Kidney glomerular epithelial cell (primary cell): ENCODE results near the gene PRR20G.
"Not testable (repeated sequence)": the region's sequence is repeated elsewhere in the genome, so short reads cannot be mapped to it uniquely, and the experiment has no call there.

Source experiments
- DNase-seq: peaks from one replicate; lab custom pipeline; 2025; lab: John Stamatoyannopoulos, UW

Gene PRR20G

GRCh38 chr3:127299276-127299675, 11.4 kb upstream of the PRR20G start:
- DNase-seq, result no peak

- no peak for DNase-seq
These were observed 9.1 kb upstream of the PRR20G start for GRCh38 chr3:127296959-127297358.

- no peak for DNase-seq
These were observed 8.3 kb upstream of the PRR20G start for GRCh38 chr3:127296166-127296565.

- DNase-seq, result not testable (repeated sequence)
These were observed 5.8 kb upstream of the PRR20G start for GRCh38 chr3:127293650-127294049.

GRCh38 chr3:127291611-127292010, 3.8 kb upstream of the PRR20G start:
- no peak for DNase-seq

DNA sequence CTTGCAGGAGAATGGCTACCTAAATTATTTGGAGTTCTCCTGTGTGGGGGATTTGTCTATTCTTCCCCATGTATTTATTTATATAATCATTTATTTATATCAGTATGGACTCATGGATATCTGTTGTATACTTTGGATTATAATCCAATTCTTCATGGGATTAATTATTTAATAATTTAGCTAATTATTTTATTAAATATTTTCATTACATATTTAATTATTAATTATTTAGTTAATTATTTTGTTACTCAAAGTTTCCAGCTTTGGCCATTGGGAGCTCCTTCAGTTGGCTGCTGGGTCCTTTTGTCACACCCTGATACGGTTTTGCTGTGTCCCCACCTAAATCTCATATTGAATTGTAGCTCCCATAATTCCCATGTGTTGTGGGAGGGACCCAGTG, 3.3 kb upstream of the PRR20G start:
- no peak for DNase-seq

- peak; percentile 3 for DNase-seq
These were observed 2.1 kb upstream of the PRR20G start for GRCh38 chr3:127289706-127290575.

DNA sequence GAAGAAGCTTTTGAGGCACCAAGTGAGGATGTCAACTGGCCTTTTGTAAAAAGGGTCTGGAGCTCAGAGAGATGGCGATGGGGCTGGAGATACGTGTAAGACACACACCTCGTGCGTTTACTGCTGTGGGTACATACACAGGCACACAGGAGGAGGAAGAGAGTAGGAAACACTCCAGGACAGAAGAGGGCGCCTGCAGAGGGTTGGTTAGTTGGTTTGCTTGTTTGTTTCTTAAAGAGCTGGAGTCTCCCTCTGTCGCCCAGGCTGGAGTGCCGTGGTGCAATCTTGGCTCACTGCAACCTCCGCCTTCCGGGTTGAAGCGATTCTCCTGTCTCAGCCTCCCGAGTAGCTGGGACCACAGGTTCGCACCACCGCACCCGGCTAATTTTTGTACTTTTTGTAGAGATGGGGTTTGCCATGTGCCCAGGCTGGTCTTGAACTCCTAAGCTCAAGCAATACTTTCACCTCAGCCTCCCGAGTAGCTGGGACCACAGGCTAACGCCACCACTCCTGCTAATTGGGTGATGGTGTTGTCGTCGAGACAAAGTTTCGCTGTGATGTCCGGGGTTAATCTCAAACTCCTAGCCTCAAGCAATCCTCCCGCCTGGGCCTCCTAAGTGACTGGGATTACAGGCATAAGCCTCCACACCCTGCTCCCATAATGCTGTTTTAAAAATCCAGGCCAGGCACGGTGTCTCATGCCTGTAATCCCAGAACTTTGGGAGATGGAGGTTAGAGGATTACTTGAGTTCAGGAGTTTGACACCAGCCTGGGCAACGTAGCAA, 1.3 kb upstream of the PRR20G start:
- DNase-seq, result no peak

DNA sequence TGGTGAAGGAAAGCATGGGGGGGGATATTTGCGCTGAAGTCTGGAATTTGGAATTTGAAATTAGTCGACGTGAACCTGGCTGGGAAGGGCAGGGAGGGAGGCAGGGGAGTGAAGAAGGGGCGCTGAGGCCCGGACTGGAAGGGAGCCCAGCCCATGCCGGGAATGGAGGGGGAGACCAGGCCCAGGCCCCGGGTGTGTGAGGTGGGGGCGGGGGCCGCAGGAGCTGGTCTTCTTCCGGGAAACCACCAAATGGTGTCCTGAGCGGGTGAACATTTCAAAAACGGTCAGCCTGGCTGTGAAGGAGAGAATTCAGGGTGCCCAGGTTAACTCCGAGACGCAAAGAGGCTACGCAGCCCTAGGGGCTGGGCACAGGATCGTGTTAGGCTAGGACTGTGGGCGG, 497 bp upstream of the PRR20G start:
- DNase-seq, result no peak

GRCh38 chr3:127286571-127287140, 1.2 kb downstream of the PRR20G start:
- peak; percentile 81 for DNase-seq

DNA sequence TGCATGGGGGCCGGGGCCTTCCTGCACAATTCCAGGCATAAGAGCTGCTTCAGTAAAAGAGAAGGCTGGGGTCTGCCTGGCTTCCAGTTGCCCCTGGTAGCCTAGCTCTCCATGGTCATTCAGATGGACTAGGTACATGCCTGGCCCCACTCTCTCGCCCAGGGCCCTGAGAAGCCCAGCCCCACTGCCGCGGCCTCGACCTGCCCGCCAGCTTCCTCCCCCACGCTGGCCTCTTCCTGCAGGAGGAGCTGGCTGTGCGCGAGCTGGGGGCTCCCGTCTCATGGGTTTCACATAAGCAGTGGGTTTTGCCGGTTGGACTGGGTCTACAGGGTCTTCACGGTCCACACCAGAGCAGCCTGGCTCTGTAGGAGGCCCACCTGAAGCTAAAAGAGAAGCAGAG, 3.6 kb downstream of the PRR20G start:
- DNase-seq, result no peak

GRCh38 chr3:127277561-127277960, 10.3 kb downstream of the PRR20G start:
- peak; percentile 31 for DNase-seq

DNA sequence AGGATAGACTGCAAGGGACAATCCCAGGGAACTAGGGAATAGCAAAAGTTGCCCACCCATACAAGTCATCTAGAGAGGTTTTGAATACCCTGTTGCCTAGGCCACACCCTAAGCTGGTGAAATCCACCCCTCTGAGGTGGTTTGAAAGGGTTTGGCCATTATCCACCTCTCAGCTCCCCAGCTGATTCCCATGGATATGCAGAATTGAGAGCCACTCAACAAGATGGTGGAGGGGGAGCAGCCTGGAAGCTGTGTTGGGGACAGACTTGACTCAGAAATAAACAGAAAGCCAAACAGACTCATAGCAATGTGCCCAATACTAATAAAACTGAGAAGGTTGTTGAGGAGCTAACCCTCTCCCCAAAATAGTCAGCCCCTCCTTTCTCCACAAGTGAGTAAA, 10.9 kb downstream of the PRR20G start:
- no peak for DNase-seq

GRCh38 chr3:127276396-127276795, 11.4 kb downstream of the PRR20G start:
- peak; percentile 84 for DNase-seq

DNA sequence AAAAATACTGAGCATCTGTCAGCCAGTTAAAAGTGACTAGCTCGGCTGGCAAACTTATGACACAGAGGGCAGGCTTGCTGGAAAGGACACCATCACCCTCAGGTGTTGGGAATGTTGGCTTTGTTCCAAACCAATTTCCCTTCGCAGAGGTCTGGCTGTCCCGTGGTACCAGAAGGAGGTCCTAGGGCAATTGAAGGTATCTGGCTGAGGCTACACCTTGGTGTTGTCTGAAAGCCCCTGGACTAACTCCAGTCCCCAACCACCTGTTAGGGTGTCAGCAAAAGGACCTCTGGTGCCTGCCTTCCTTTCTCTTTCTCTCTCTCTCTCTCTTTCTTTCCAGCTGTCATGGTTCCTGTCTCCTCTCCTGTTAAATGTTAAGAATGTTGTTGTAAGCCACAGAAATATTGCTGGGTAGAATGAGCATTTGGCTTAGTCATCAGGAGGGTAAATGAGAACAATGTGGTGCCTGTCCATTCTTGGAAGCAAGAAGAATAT, 12.5 kb downstream of the PRR20G start:
- peak; percentile 92 for DNase-seq

DNA sequence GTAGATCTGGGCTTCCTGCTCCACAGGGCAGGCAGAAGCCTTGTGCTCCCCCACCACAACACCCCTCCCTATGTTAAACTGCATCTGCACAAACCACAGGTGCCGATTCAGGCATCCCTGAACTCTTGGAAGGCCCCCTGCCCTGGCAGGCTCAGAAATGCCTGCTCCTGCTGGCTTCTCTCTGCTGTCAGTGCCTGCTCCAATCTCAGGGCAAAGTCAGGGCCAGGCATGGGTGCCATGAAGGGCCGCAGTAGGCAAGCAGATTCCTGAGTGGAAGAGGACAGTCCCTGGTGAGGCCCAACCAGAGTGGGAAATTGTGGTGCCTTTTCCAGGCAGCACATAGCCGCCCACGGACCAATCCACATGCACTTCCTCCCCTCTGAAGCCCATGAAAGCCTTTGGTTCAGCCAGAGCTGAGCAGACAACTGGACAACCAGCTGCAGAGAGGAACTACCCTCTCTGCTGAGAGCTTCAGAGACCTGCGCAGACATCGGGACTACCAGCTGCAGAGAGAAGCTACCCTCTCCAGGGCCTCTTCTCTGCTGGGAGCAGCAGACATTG, 13.6 kb downstream of the PRR20G start:
- DNase-seq, result no peak

DNA sequence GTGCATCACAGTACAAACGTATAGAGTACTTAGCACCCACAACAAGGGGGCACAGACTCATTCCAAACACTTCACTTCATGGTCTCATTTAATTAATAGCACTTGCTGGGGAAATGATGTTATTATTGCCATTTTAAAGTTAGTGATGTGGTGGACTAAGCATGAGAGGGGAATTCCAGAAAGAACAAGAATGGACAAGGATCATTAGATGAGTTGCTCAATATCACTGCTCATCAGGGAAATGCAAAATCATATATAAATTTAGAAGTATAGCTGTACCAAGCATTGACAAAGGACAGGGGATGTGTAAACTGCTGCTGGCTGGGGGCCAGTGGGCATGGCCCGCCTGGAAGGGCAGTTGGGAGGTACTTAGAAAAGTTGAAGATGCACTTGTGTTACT, 14.6 kb downstream of the PRR20G start:
- peak; percentile 2 for DNase-seq

DNA sequence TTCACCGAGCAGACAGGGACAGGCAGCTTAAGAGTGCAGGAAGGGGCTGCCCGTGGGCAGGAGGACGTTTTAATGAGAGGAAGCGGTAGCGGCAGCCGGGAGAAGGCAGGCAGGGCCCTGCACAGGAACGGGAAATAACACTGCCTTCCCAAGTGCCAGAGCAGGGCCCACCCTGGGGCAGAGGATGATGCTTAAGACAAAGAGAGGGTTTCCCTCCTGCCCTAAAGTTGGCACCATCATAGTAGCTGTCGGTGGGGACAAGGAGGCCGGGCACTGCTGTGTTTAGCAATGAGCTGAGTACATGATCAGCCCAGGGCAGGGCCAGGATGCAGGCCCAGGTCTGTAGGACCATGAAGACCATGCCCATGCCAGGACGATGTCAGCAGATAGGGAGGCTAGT, 21.7 kb downstream of the PRR20G start:
- DNase-seq, result no peak

- DNase-seq, result no peak
These were observed 22.3 kb downstream of the PRR20G start for GRCh38 chr3:127265581-127265981.

- no peak for DNase-seq
These were observed 22.9 kb downstream of the PRR20G start for GRCh38 chr3:127264794-127265514.

- DNase-seq, result no peak
These were observed 23.6 kb downstream of the PRR20G start for GRCh38 chr3:127264292-127264691.
